ENCODE measurements around the gene SCYL1. TPM values are rescaled to one million over a fixed set of nuclear protein-coding genes. Genes with fewer than 3 reads are reported as not detected.

The SCYL1 gene
- total RNA-seq, 1 donor from 2014 or later = 61.2 TPM

- Histone ChIP-seq H3K27me3 (ENCODE audit: low read depth) (no peaks in the 10 kb centered on the region), H3K27ac (peak overlapping the region; percentile 99), H3K36me3 (peaks cover 12% of the 10 kb centered on the region), H3K4me1 (peaks cover 45% of the 10 kb centered on the region), H3K4me3 (peak overlapping the region; percentile 71), H3K9me3 (no peaks in the 10 kb centered on the region)
- TF ChIP-seq, protein P1, sequence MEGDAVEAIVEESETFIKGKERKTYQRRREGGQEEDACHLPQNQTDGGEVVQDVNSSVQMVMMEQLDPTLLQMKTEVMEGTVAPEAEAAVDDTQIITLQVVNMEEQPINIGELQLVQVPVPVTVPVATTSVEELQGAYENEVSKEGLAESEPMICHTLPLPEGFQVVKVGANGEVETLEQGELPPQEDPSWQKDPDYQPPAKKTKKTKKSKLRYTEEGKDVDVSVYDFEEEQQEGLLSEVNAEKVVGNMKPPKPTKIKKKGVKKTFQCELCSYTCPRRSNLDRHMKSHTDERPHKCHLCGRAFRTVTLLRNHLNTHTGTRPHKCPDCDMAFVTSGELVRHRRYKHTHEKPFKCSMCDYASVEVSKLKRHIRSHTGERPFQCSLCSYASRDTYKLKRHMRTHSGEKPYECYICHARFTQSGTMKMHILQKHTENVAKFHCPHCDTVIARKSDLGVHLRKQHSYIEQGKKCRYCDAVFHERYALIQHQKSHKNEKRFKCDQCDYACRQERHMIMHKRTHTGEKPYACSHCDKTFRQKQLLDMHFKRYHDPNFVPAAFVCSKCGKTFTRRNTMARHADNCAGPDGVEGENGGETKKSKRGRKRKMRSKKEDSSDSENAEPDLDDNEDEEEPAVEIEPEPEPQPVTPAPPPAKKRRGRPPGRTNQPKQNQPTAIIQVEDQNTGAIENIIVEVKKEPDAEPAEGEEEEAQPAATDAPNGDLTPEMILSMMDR (IDR thresholded peaks at IDR 0.05) = no peak
- DNase-seq (peak; percentile 99), ATAC-seq (peak; percentile 88 to 96)
- intact Hi-C loops (cut with DNase I) = no loop called here
Measured at GRCh38 chr11:65497141-65498041, 27.5 kb upstream of the SCYL1 start.

DNA sequence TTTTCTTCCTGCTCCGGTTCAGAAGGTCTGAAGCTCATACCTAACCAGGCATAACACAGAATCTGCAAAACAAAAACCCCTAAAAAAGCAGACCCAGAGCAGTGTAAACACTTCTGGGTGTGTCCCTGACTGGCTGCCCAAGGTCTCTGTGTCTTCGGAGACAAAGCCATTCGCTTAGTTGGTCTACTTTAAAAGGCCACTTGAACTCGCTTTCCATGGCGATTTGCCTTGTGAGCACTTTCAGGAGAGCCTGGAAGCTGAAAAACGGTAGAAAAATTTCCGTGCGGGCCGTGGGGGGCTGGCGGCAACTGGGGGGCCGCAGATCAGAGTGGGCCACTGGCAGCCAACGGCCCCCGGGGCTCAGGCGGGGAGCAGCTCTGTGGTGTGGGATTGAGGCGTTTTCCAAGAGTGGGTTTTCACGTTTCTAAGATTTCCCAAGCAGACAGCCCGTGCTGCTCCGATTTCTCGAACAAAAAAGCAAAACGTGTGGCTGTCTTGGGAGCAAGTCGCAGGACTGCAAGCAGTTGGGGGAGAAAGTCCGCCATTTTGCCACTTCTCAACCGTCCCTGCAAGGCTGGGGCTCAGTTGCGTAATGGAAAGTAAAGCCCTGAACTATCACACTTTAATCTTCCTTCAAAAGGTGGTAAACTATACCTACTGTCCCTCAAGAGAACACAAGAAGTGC lies 26.7 kb upstream of the SCYL1 start:
- Histone ChIP-seq H3K27me3 (ENCODE audit: low read depth) (no peaks in the 10 kb centered on the region), H3K4me3 (peak overlapping the region; percentile 71), H3K36me3 (peaks cover 20% of the 10 kb centered on the region), H3K27ac (peak overlapping the region; percentile 99), H3K9me3 (no peaks in the 10 kb centered on the region), H3K4me1 (peaks cover 38% of the 10 kb centered on the region)
- peak; percentile 31 to 49 for ATAC-seq
- TF ChIP-seq, protein P1 (IDR thresholded peaks at IDR 0.05) = no peak
- DNase-seq = no peak
- intact Hi-C loops (cut with DNase I) = no loop called here

DNA sequence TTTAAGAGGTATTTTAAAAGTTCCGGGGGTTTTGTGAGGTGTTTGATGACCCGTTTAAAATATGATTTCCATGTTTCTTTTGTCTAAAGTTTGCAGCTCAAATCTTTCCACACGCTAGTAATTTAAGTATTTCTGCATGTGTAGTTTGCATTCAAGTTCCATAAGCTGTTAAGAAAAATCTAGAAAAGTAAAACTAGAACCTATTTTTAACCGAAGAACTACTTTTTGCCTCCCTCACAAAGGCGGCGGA lies 26.2 kb upstream of the SCYL1 start:
- Histone ChIP-seq H3K36me3 (peaks cover 25% of the 10 kb centered on the region), H3K4me3 (peak overlapping the region; percentile 71), H3K27me3 (ENCODE audit: low read depth) (no peaks in the 10 kb centered on the region), H3K4me1 (peaks cover 33% of the 10 kb centered on the region), H3K27ac (peak overlapping the region; percentile 99), H3K9me3 (no peaks in the 10 kb centered on the region)
- TF ChIP-seq, protein P1 (IDR thresholded peaks at IDR 0.05) = no peak
- intact Hi-C loops (cut with DNase I) = no loop called here
- DNase-seq (no peak), ATAC-seq (no peak)

GRCh38 chr11:65498977-65499712 lies 25.7 kb upstream of the SCYL1 start, which contains the start of gene MALAT1:
TSS of gene MALAT1 (plus strand) at chr11:65499045.
- TF ChIP-seq, protein P1 (IDR thresholded peaks at IDR 0.05) = no peak
- H3K9me3 ChIP-seq = no peaks in the 10 kb centered on the region
- intact Hi-C loops (cut with DNase I) = no loop called here
- peaks cover 28% of the 10 kb centered on the region for H3K4me1 ChIP-seq
- peak; percentile 58 to 61 for ATAC-seq
- peak; percentile 94 for DNase-seq
- peaks cover 30% of the 10 kb centered on the region for H3K36me3 ChIP-seq
- H3K4me3 ChIP-seq = peak within 1 kb of the TSS; percentile 71
- H3K27ac ChIP-seq = peak within 1 kb of the TSS; percentile 99
- no peaks in the 10 kb centered on the region for H3K27me3 ChIP-seq (ENCODE audit: low read depth)

GRCh38 chr11:65499713-65500386 lies 25.0 kb upstream of the SCYL1 start:
- peaks cover 37% of the 10 kb centered on the region for H3K36me3 ChIP-seq
- intact Hi-C loops (cut with DNase I) = loop anchor here (5.0 kb wide), 1 partner anchor 73 kb away; no protein-coding TSS in a partner anchor
- DNase-seq (no peak), ATAC-seq (no peak)
- H3K4me1 ChIP-seq = peaks cover 28% of the 10 kb centered on the region
- H3K4me3 ChIP-seq = peak overlapping the region; percentile 71
- peak overlapping the region; percentile 99 for H3K27ac ChIP-seq
- TF ChIP-seq, protein P1 (IDR thresholded peaks at IDR 0.05) = no peak
- H3K9me3 ChIP-seq = no peaks in the 10 kb centered on the region
- no peaks in the 10 kb centered on the region for H3K27me3 ChIP-seq (ENCODE audit: low read depth)

Measured in lower lobe of right lung (tissue), 2 donors.